ENCODE data around the gene ADAMTS4. TPM values are rescaled to one million over a fixed set of nuclear protein-coding genes. Genes with fewer than 3 reads are reported as not detected.
A peak's percentile ranks its signal among the peaks of the same experiment; 100 is the strongest.

ADAMTS4 gene
- total RNA-seq, 1 donor from 2014 or later: 2.7 TPM

DNA sequence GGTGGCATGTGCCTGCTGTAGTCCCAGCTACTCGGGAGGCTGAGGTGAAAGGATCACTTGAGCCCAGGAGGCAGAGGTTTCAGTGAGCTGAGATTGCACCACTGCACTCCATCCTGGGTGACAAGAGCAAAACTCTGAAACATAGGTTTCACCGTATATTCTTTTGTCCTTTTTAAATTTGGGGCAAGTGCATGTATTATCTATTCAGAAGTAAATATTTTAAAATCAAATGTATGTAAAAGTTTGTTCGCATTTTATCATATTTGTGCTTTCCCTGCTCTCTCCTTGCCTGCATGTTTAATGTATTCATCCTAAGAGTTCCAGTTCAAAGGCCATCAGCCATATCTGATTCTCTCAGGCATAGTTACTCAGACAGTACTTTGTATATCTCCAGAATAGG lies 53.0 kb downstream of the ADAMTS4 start:
- H3K9me3 Mint-ChIP-seq (ENCODE audit: unreplicated experiment): no peaks in the 10 kb centered on the region
- no peak overlapping the region for H3K27ac Mint-ChIP-seq (ENCODE audit: unreplicated experiment)
- Histone ChIP-seq H3K4me1 (ENCODE audit: insufficient read depth, low read length) (no peaks in the 10 kb centered on the region), H4K20me1 (ENCODE audit: insufficient read depth, low read length) (no peaks in the 10 kb centered on the region), H3K36me3 (ENCODE audit: insufficient read depth, low read length) (no peaks in the 10 kb centered on the region), H3K4me2 (ENCODE audit: low read length) (no peak overlapping the region), H2AFZ (ENCODE audit: low read depth, low read length) (no peak overlapping the region), H3K79me2 (ENCODE audit: insufficient read depth, low read length) (no peaks in the 10 kb centered on the region), H3K4me3 (ENCODE audit: insufficient read depth, low read depth, low read length) (no peak overlapping the region), H3K9ac (ENCODE audit: low read length) (no peak overlapping the region), H3K27me3 (ENCODE audit: insufficient read depth, low read length) (no peaks in the 10 kb centered on the region), H3K27ac (ENCODE audit: low read depth, low read length) (no peak overlapping the region), H3K9me3 (ENCODE audit: insufficient read depth, low read depth, low read length) (no peaks in the 10 kb centered on the region)
- no peaks in the 10 kb centered on the region for H3K4me1 Mint-ChIP-seq (ENCODE audit: low read depth, unreplicated experiment)
- TF ChIP-seq EZH2 (IDR thresholded peaks at IDR 0.05; ENCODE audit: insufficient read depth, low read length): no peak
- TF ChIP-seq, protein P1, sequence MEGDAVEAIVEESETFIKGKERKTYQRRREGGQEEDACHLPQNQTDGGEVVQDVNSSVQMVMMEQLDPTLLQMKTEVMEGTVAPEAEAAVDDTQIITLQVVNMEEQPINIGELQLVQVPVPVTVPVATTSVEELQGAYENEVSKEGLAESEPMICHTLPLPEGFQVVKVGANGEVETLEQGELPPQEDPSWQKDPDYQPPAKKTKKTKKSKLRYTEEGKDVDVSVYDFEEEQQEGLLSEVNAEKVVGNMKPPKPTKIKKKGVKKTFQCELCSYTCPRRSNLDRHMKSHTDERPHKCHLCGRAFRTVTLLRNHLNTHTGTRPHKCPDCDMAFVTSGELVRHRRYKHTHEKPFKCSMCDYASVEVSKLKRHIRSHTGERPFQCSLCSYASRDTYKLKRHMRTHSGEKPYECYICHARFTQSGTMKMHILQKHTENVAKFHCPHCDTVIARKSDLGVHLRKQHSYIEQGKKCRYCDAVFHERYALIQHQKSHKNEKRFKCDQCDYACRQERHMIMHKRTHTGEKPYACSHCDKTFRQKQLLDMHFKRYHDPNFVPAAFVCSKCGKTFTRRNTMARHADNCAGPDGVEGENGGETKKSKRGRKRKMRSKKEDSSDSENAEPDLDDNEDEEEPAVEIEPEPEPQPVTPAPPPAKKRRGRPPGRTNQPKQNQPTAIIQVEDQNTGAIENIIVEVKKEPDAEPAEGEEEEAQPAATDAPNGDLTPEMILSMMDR (IDR thresholded peaks at IDR 0.05; ENCODE audit: insufficient read depth, low read depth, low read length): no peak
- no peaks in the 10 kb centered on the region for H3K36me3 Mint-ChIP-seq (ENCODE audit: low read depth, unreplicated experiment)
- DNase-seq (ENCODE audit: low read depth): no peak
- FAIRE-seq: no peak
- no peaks in the 10 kb centered on the region for H3K27me3 Mint-ChIP-seq (ENCODE audit: low read depth, unreplicated experiment)
- no peak overlapping the region for H3K4me3 Mint-ChIP-seq (ENCODE audit: unreplicated experiment)

DNA sequence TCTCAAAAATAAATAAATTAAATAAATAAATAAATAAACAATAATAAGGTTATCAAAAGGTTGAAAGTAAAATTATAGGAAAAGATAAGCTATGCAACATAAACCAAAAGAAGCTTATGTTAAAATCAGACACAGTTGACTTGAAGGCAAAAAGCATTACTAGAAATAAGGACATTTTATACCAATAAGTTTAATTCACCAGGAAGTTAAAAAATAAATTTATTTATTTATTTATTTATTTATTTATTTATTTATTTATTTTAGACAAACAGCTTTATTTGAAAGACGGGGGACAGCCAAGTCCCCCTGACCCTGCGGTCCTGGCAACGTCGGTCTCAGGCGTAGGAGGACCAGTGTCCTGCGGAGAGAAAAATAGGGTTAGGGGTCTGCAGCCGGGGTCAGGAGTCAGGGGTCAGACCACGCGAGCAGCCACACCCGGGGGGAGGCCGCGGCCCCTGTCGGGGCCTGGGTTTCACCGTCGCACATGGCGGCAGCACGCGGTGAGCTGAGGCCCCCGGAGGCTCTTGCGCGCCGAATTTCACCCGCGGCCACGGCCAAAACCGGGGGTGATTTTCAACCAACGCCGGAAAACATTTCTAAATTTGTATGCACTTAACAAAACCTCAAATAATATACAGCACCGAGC lies 58.0 kb downstream of the ADAMTS4 start:
- no peak overlapping the region for H3K27ac Mint-ChIP-seq (ENCODE audit: unreplicated experiment)
- H3K27ac ChIP-seq (ENCODE audit: low read depth, low read length): no peak overlapping the region
- H4K20me1 ChIP-seq (ENCODE audit: insufficient read depth, low read length): peaks cover 4% of the 10 kb centered on the region
- no peaks in the 10 kb centered on the region for H3K36me3 ChIP-seq (ENCODE audit: insufficient read depth, low read length)
- FAIRE-seq (no peak), DNase-seq (ENCODE audit: low read depth) (no peak)
- H3K36me3 Mint-ChIP-seq (ENCODE audit: low read depth, unreplicated experiment): no peaks in the 10 kb centered on the region
- H3K27me3 ChIP-seq (ENCODE audit: insufficient read depth, low read length): no peaks in the 10 kb centered on the region
- H3K79me2 ChIP-seq (ENCODE audit: insufficient read depth, low read length): peaks cover 4% of the 10 kb centered on the region
- no peak overlapping the region for H2AFZ ChIP-seq (ENCODE audit: low read depth, low read length)
- TF ChIP-seq EZH2 (IDR thresholded peaks at IDR 0.05; ENCODE audit: insufficient read depth, low read length): no peak
- TF ChIP-seq, protein P1 (IDR thresholded peaks at IDR 0.05; ENCODE audit: insufficient read depth, low read depth, low read length): no peak
- H3K4me3 Mint-ChIP-seq (ENCODE audit: unreplicated experiment): no peak overlapping the region
- H3K9me3 ChIP-seq (ENCODE audit: insufficient read depth, low read depth, low read length): no peaks in the 10 kb centered on the region
- H3K4me3 ChIP-seq (ENCODE audit: insufficient read depth, low read depth, low read length): no peak overlapping the region
- H3K4me1 ChIP-seq (ENCODE audit: insufficient read depth, low read length): no peaks in the 10 kb centered on the region
- H3K4me1 Mint-ChIP-seq (ENCODE audit: low read depth, unreplicated experiment): no peaks in the 10 kb centered on the region
- H3K4me2 ChIP-seq (ENCODE audit: low read length): no peak overlapping the region
- H3K9ac ChIP-seq (ENCODE audit: low read length): no peak overlapping the region
- no peaks in the 10 kb centered on the region for H3K27me3 Mint-ChIP-seq (ENCODE audit: low read depth, unreplicated experiment)
- no peaks in the 10 kb centered on the region for H3K9me3 Mint-ChIP-seq (ENCODE audit: unreplicated experiment)

DNA sequence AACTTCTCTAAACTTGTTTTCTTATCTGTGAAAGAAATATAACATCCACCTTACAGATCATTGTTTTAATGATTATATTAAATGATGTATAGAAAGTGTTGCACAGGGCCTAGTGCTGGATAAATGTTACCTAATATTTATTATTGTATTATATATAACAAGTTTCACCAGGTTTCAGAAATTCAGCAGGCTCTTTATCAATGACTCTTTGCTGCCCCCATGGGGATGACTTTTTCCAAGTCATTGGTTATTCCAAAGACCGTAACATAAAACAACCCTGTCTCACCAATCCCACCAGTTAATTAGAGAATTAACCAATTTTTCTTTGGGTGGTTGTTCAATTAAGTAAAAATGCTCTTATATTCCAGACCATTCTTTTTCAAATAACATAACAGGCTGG lies 59.1 kb downstream of the ADAMTS4 start:
- FAIRE-seq (no peak), DNase-seq (ENCODE audit: low read depth) (no peak)
- peaks cover 4% of the 10 kb centered on the region for H4K20me1 ChIP-seq (ENCODE audit: insufficient read depth, low read length)
- H3K9me3 Mint-ChIP-seq (ENCODE audit: unreplicated experiment): no peaks in the 10 kb centered on the region
- H3K27me3 Mint-ChIP-seq (ENCODE audit: low read depth, unreplicated experiment): no peaks in the 10 kb centered on the region
- H3K27me3 ChIP-seq (ENCODE audit: insufficient read depth, low read length): no peaks in the 10 kb centered on the region
- no peak overlapping the region for H3K9ac ChIP-seq (ENCODE audit: low read length)
- no peaks in the 10 kb centered on the region for H3K36me3 ChIP-seq (ENCODE audit: insufficient read depth, low read length)
- no peak overlapping the region for H3K27ac Mint-ChIP-seq (ENCODE audit: unreplicated experiment)
- H3K4me1 Mint-ChIP-seq (ENCODE audit: low read depth, unreplicated experiment): no peaks in the 10 kb centered on the region
- TF ChIP-seq, protein P1 (IDR thresholded peaks at IDR 0.05; ENCODE audit: insufficient read depth, low read depth, low read length): peak; percentile 50
- TF ChIP-seq EZH2 (IDR thresholded peaks at IDR 0.05; ENCODE audit: insufficient read depth, low read length): no peak
- H3K79me2 ChIP-seq (ENCODE audit: insufficient read depth, low read length): peaks cover 10% of the 10 kb centered on the region
- no peak overlapping the region for H2AFZ ChIP-seq (ENCODE audit: low read depth, low read length)
- H3K4me2 ChIP-seq (ENCODE audit: low read length): no peak overlapping the region
- no peak overlapping the region for H3K27ac ChIP-seq (ENCODE audit: low read depth, low read length)
- H3K9me3 ChIP-seq (ENCODE audit: insufficient read depth, low read depth, low read length): no peaks in the 10 kb centered on the region
- H3K4me1 ChIP-seq (ENCODE audit: insufficient read depth, low read length): no peaks in the 10 kb centered on the region
- no peaks in the 10 kb centered on the region for H3K36me3 Mint-ChIP-seq (ENCODE audit: low read depth, unreplicated experiment)
- H3K4me3 ChIP-seq (ENCODE audit: insufficient read depth, low read depth, low read length): no peak overlapping the region
- H3K4me3 Mint-ChIP-seq (ENCODE audit: unreplicated experiment): no peak overlapping the region
